NCI-H2029 treated with DMSO at 0.1 percent for 48 hours (cell line): ENCODE data around the gene CTCFL.

Source experiments
- DNase-seq: peaks from one replicate; lab custom pipeline; 2025; lab: John Stamatoyannopoulos, UW

The CTCFL gene

GRCh38 chr20:57559658-57560553 lies 35.0 kb upstream of the CTCFL start:
- DNase-seq, result no peak

GRCh38 chr20:57559289-57559634 lies 34.3 kb upstream of the CTCFL start:
- no peak for DNase-seq

- no peak for DNase-seq
Observed at GRCh38 chr20:57558614-57559288, 33.8 kb upstream of the CTCFL start.

- no peak for DNase-seq
Observed at GRCh38 chr20:57557926-57558613, 33.1 kb upstream of the CTCFL start.

GRCh38 chr20:57556980-57557274 lies 32.0 kb upstream of the CTCFL start:
- no peak for DNase-seq

GRCh38 chr20:57555457-57556184 lies 30.7 kb upstream of the CTCFL start:
- no peak for DNase-seq

- DNase-seq, result no peak
Observed at GRCh38 chr20:57553376-57554018, 28.6 kb upstream of the CTCFL start.

GRCh38 chr20:57552471-57552870 lies 27.5 kb upstream of the CTCFL start:
- no peak for DNase-seq

GRCh38 chr20:57548177-57549058 lies 23.5 kb upstream of the CTCFL start:
- no peak for DNase-seq

GRCh38 chr20:57546956-57547649 lies 22.2 kb upstream of the CTCFL start:
- DNase-seq, result no peak

- no peak for DNase-seq
Observed at GRCh38 chr20:57545927-57546662, 21.2 kb upstream of the CTCFL start.

- no peak for DNase-seq
Observed at GRCh38 chr20:57544838-57545564, 20.1 kb upstream of the CTCFL start.

- no peak for DNase-seq
Observed at GRCh38 chr20:57543754-57544153, 18.8 kb upstream of the CTCFL start.

- DNase-seq, result no peak
Observed at GRCh38 chr20:57540890-57541580, 16.1 kb upstream of the CTCFL start.

- DNase-seq, result no peak
Observed at GRCh38 chr20:57539889-57540288, 14.9 kb upstream of the CTCFL start.

GRCh38 chr20:57537822-57538221 lies 12.9 kb upstream of the CTCFL start:
- DNase-seq, result no peak

GRCh38 chr20:57536771-57537724 lies 12.1 kb upstream of the CTCFL start:
- no peak for DNase-seq
